HG03565 (cell line): ENCODE results near the gene SBNO1.
"Not testable (repeated sequence)": the region's sequence is repeated elsewhere in the genome, so short reads cannot be mapped to it uniquely, and the experiment has no call there.

Experiments used
- ATAC-seq: cut with Tn5 transposase; IDR thresholded peaks from one replicate; pipeline ENCODE4 v1.9.1; 2021; ENCODE audit warnings: mild to moderate bottlenecking, moderate library complexity; ENCODE audit not compliant: unreplicated experiment

Gene SBNO1

GRCh38 chr12:123252365-123252764 lies 112.3 kb downstream of the SBNO1 start:
- not testable (repeated sequence) for ATAC-seq

GRCh38 chr12:123251403-123252076 lies 113.1 kb downstream of the SBNO1 start:
- no peak for ATAC-seq

- ATAC-seq: no peak
Measured at GRCh38 chr12:123250471-123251383, 113.9 kb downstream of the SBNO1 start.

- not testable (repeated sequence) for ATAC-seq
Measured at GRCh38 chr12:123248996-123249741, 115.5 kb downstream of the SBNO1 start.

- not testable (repeated sequence) for ATAC-seq
Measured at GRCh38 chr12:123248129-123248528, 116.5 kb downstream of the SBNO1 start.

- ATAC-seq: no peak
Measured at GRCh38 chr12:123245678-123246077, 119.0 kb downstream of the SBNO1 start.

- no peak for ATAC-seq
Measured at GRCh38 chr12:123243671-123244262, 120.9 kb downstream of the SBNO1 start.

- ATAC-seq: no peak
Measured at GRCh38 chr12:123242116-123242904, 122.3 kb downstream of the SBNO1 start.
